H9 (cell line): ENCODE measurements around the gene DPEP2. TPM values are rescaled to one million over a fixed set of nuclear protein-coding genes. Genes with fewer than 3 reads are reported as not detected.

ENCODE experiments used
- DNase-seq: peaks from one replicate; pipeline ENCODE4 v3.0.0-alpha.2; 2017
- H2AFZ ChIP-seq: one replicate; pipeline ENCODE4 v1.6.1; 2013; ENCODE audit warnings: mild to moderate bottlenecking, low read length, control low read depth, moderate library complexity
- H2AK5ac ChIP-seq: 2 replicates; pipeline ENCODE4 v1.6.1; 2013; ENCODE audit warnings: low read length, control low read depth, mixed read lengths; ENCODE audit not compliant: insufficient read length
- H2BK120ac ChIP-seq: one replicate; pipeline ENCODE4 v1.6.1; 2013; ENCODE audit warnings: low read depth, mild to moderate bottlenecking, low read length, control low read depth, inconsistent platforms; ENCODE audit not compliant: poor library complexity, severe bottlenecking
- H2BK12ac ChIP-seq: 2 replicates; pipeline ENCODE4 v1.6.1; 2013; ENCODE audit warnings: low read length, control low read depth, mixed read lengths, low read depth; ENCODE audit not compliant: insufficient read length
- H2BK15ac ChIP-seq: 2 replicates; pipeline ENCODE4 v1.6.1; 2013; ENCODE audit warnings: low read depth, low read length, control low read depth
- H2BK20ac ChIP-seq: one replicate; pipeline ENCODE4 v1.6.1; 2013; ENCODE audit warnings: low read depth, mild to moderate bottlenecking, low read length, control low read depth, inconsistent platforms; ENCODE audit not compliant: poor library complexity, severe bottlenecking
- H2BK5ac ChIP-seq: 2 replicates; pipeline ENCODE4 v1.6.1; 2013; ENCODE audit warnings: low read length, control low read depth, mixed read lengths; ENCODE audit not compliant: insufficient read length
- H3K14ac ChIP-seq: 2 replicates; pipeline ENCODE4 v1.6.1; 2013; ENCODE audit warnings: low read length, control low read depth; ENCODE audit not compliant: insufficient read depth
- H3K18ac ChIP-seq: 2 replicates; pipeline ENCODE4 v1.6.1; 2013; ENCODE audit warnings: low read depth, mild to moderate bottlenecking, mixed read lengths, low read length, control low read depth; ENCODE audit not compliant: insufficient read length
- H3K23ac ChIP-seq: 2 replicates; pipeline ENCODE4 v1.6.1; 2013; ENCODE audit warnings: low read length, control low read depth, mixed read lengths, low read depth; ENCODE audit not compliant: insufficient read length
- H3K23me2 ChIP-seq: 2 replicates; pipeline ENCODE4 v1.6.1; 2013; ENCODE audit warnings: low read depth, mild to moderate bottlenecking, mixed read lengths, low read length, control low read depth; ENCODE audit not compliant: insufficient read length, poor library complexity, severe bottlenecking
- H3K27ac ChIP-seq: 2 replicates; pipeline ENCODE4 v1.5.1; 2013; ENCODE audit warnings: low read length, control low read depth, mixed read lengths, low read depth; ENCODE audit not compliant: insufficient read length
- H3K27me3 ChIP-seq: 2 replicates; pipeline ENCODE4 v1.6.1; 2013; ENCODE audit warnings: low read length, control low read depth, inconsistent platforms; ENCODE audit not compliant: insufficient read depth
- H3K4ac ChIP-seq: 2 replicates; pipeline ENCODE4 v1.6.1; 2013; ENCODE audit warnings: low read depth, mild to moderate bottlenecking, control low read depth, inconsistent platforms, low read length, moderate library complexity
- H3K4me1 ChIP-seq: 2 replicates; pipeline ENCODE4 v1.6.1; 2013; ENCODE audit warnings: low read length, control low read depth, inconsistent platforms; ENCODE audit not compliant: insufficient read depth
- H3K4me2 ChIP-seq: 2 replicates; pipeline ENCODE4 v1.6.1; 2013; ENCODE audit warnings: low read length, control low read depth, mixed read lengths; ENCODE audit not compliant: insufficient read length, insufficient read depth
- H3K56ac ChIP-seq: 2 replicates; pipeline ENCODE4 v1.6.1; 2013; ENCODE audit warnings: low read depth, mild to moderate bottlenecking, mixed read lengths, low read length, control low read depth; ENCODE audit not compliant: insufficient read length
- H3K79me1 ChIP-seq: 2 replicates; pipeline ENCODE4 v1.6.1; 2013; ENCODE audit warnings: low read depth, mild to moderate bottlenecking, moderate library complexity, low read length, control low read depth, inconsistent platforms; ENCODE audit not compliant: insufficient read depth, poor library complexity, severe bottlenecking
- H3K79me2 ChIP-seq: 2 replicates; pipeline ENCODE4 v1.6.1; 2013; ENCODE audit warnings: low read length, control low read depth, inconsistent platforms; ENCODE audit not compliant: insufficient read depth
- H3K9ac ChIP-seq: 2 replicates; pipeline ENCODE4 v1.6.1; 2013; ENCODE audit warnings: low read length, control low read depth, mixed read lengths; ENCODE audit not compliant: insufficient read length; ENCODE audit errors: extremely low read depth
- H3K9me3 ChIP-seq: one replicate; pipeline ENCODE4 v1.6.1; 2013; ENCODE audit warnings: low read depth, low read length, inconsistent platforms; ENCODE audit not compliant: control insufficient read depth
- H3T11ph ChIP-seq: one replicate; pipeline ENCODE4 v1.6.1; 2013; ENCODE audit warnings: mild to moderate bottlenecking, low read length, control low read depth, inconsistent platforms
- H4K20me1 ChIP-seq: one replicate; pipeline ENCODE4 v1.6.1; 2013; ENCODE audit not compliant: control insufficient read depth, insufficient read length, insufficient read depth
- H4K5ac ChIP-seq: 2 replicates; pipeline ENCODE4 v1.6.1; 2013; ENCODE audit warnings: low read depth, mild to moderate bottlenecking, mixed read lengths, low read length, control low read depth; ENCODE audit not compliant: insufficient read length
- H4K8ac ChIP-seq: replicated peaks from 2 replicates; pipeline ENCODE4 v1.6.1; 2013; ENCODE audit warnings: low read length, control low read depth, mixed read lengths, low read depth; ENCODE audit not compliant: insufficient read length
- H4K91ac ChIP-seq: 2 replicates; pipeline ENCODE4 v1.6.1; 2013; ENCODE audit warnings: low read depth, mild to moderate bottlenecking, moderate library complexity, mixed read lengths, low read length, control low read depth; ENCODE audit not compliant: insufficient read length
- H3K27ac Mint-ChIP-seq, 3 experiments: 2 replicates in 2 of 3; 3 replicates in 1 of 3; pipeline ENCODE4 v1.8.0; 2020 to 2021; ENCODE audit warnings: mixed read lengths in 3 of 3, mild to moderate bottlenecking in 1 of 3, moderate library complexity in 1 of 3
- H3K27me3 Mint-ChIP-seq: 2 replicates; pipeline ENCODE4 v1.8.0; 2021; ENCODE audit warnings: low read depth, mild to moderate bottlenecking, moderate library complexity, mixed read lengths
- H3K36me3 Mint-ChIP-seq, 3 experiments: 2 replicates in 2 of 3; 3 replicates in 1 of 3; pipeline ENCODE4 v1.8.0; 2020 to 2021; ENCODE audit warnings: low read depth in 3 of 3, mixed read lengths in 3 of 3; ENCODE audit not compliant: insufficient read depth in 1 of 3
- H3K4me1 Mint-ChIP-seq, 2 experiments: 2 replicates each; pipeline ENCODE4 v1.8.0; 2020; ENCODE audit warnings: mixed read lengths in 2 of 2
- H3K4me3 Mint-ChIP-seq, 2 experiments: 2 replicates in 1 of 2; 3 replicates in 1 of 2; pipeline ENCODE4 v1.8.0; 2020 to 2021; ENCODE audit warnings: mild to moderate bottlenecking in 2 of 2, mixed read lengths in 2 of 2, moderate library complexity in 1 of 2
- H3K9me3 Mint-ChIP-seq, 2 experiments: 2 replicates in 1 of 2; 3 replicates in 1 of 2; pipeline ENCODE4 v1.8.0; 2020; ENCODE audit warnings: mild to moderate bottlenecking in 2 of 2, mixed read lengths in 2 of 2, moderate library complexity in 1 of 2
- WGBS: extraction: QIAGEN DNeasy Blood & Tissue Kit; methylation state at CpG from one replicate; pipeline ENCODE4 v1.1.7; 2013; ENCODE audit warnings: missing lambda C conversion rate, low lambda C conversion rate, mixed read lengths; ENCODE audit not compliant: insufficient read length; ENCODE audit errors: extremely low coverage; 5-methylcytosine and 5-hydroxymethylcytosine counted together
- total RNA-seq: library from RNA; stranded (reverse); gene quantifications from 2 replicates; pipeline ENCODE4 v1.2.1, GENCODE V29; 2021
- TF ChIP-seq, protein P1 (sequence below): fragments of 200-600 bp; sonication (generic); conservative IDR thresholded peaks from 3 replicates; pipeline ENCODE4 v1.8.0; 2021; ENCODE audit warnings: antibody characterized with exemption, mild to moderate bottlenecking

The DPEP2 gene
- total RNA-seq, 1 experiment from 2014 or later = not detected

- no peaks in the 10 kb centered on the region for H3K9me3 ChIP-seq
- no peak overlapping the region for H4K5ac ChIP-seq
- Mint-ChIP-seq H3K4me1 (no peaks in the 10 kb centered on the region), H3K36me3 (no peaks in the 10 kb centered on the region), H3K27me3 (peaks cover 17% of the 10 kb centered on the region), H3K9me3 (no peaks in the 10 kb centered on the region), H3K4me3 (no peak overlapping the region), H3K27ac (no peak overlapping the region)
- H2BK120ac ChIP-seq = no peak overlapping the region
- WGBS = no CpG with 5 or more reads among the region's 9 CpGs
- H2BK15ac ChIP-seq = no peak overlapping the region
- no peak overlapping the region for H3T11ph ChIP-seq
- H3K79me2 ChIP-seq = no peaks in the 10 kb centered on the region
- H3K18ac ChIP-seq = no peak overlapping the region
- H2BK20ac ChIP-seq = no peak overlapping the region
- no peaks in the 10 kb centered on the region for H4K20me1 ChIP-seq
- no peak overlapping the region for H3K27ac ChIP-seq
- H3K23ac ChIP-seq = no peak overlapping the region
- no peak overlapping the region for H3K9ac ChIP-seq
- no peak overlapping the region for H3K4me2 ChIP-seq
- H3K56ac ChIP-seq = no peak overlapping the region
- no peak overlapping the region for H2BK5ac ChIP-seq
- no peak overlapping the region for H4K8ac ChIP-seq
- H2AK5ac ChIP-seq = no peak overlapping the region
- no peaks in the 10 kb centered on the region for H3K4me1 ChIP-seq
- no peak overlapping the region for H3K14ac ChIP-seq
- TF ChIP-seq, protein P1, sequence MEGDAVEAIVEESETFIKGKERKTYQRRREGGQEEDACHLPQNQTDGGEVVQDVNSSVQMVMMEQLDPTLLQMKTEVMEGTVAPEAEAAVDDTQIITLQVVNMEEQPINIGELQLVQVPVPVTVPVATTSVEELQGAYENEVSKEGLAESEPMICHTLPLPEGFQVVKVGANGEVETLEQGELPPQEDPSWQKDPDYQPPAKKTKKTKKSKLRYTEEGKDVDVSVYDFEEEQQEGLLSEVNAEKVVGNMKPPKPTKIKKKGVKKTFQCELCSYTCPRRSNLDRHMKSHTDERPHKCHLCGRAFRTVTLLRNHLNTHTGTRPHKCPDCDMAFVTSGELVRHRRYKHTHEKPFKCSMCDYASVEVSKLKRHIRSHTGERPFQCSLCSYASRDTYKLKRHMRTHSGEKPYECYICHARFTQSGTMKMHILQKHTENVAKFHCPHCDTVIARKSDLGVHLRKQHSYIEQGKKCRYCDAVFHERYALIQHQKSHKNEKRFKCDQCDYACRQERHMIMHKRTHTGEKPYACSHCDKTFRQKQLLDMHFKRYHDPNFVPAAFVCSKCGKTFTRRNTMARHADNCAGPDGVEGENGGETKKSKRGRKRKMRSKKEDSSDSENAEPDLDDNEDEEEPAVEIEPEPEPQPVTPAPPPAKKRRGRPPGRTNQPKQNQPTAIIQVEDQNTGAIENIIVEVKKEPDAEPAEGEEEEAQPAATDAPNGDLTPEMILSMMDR = no peak
- no peak overlapping the region for H2AFZ ChIP-seq
- no peaks in the 10 kb centered on the region for H3K23me2 ChIP-seq
- H3K27me3 ChIP-seq = no peaks in the 10 kb centered on the region; the same call in 1 of the 2 replicates
- no peak overlapping the region for H3K4ac ChIP-seq
- no peak for DNase-seq
- H4K91ac ChIP-seq = no peak overlapping the region
- H2BK12ac ChIP-seq = no peak overlapping the region
- H3K79me1 ChIP-seq = no peaks in the 10 kb centered on the region
Observed at GRCh38 chr16:67977469-67978227, 21.6 kb downstream of the DPEP2 start.
